ENCODE measurements around the gene GMPR. TPM values are rescaled to one million over a fixed set of nuclear protein-coding genes. Genes with fewer than 3 reads are reported as not detected.

Gene GMPR
- total and polyA plus RNA-seq, 10 of the 15 experiments (the other 5 are each of a cell fraction or from before 2014, with no cell fraction given) = 0.15 to 1.8 (median 0.49) TPM; not detected in 1

GRCh38 chr6:16228709-16229665 lies 9.4 kb upstream of the GMPR start:
- no peak overlapping the region for H3K4me2 ChIP-seq (ENCODE audit: control insufficient read depth, insufficient read depth)
- in situ Hi-C loops (cut with MboI) (no loop called here), intact Hi-C loops (cut with micrococcal nuclease; ENCODE audit: unreplicated experiment) (no loop called here)
- WGBS (ENCODE audit: insufficient coverage, insufficient replicate concordance, low lambda C conversion rate, missing lambda C conversion rate) = 72% methylated on average over 20 of the region's 20 CpGs
- ChIA-PET POLR2A (interaction anchor here (1.2 kb wide), 1 partner anchor 10 kb away, joined by 3 read pairs; no protein-coding TSS in a partner anchor), CTCF (interaction anchor here (1.0 to 2.4 kb wide), 8 partner anchors 8 to 103 kb away, joined by 3 to 11 read pairs (median 5); no protein-coding TSS in a partner anchor), RAD21 (ENCODE audit: unreplicated experiment) (no interaction called here), SMC1A (ENCODE audit: uncharacterized antibody, unreplicated experiment) (interaction anchor here (0.7 to 2.0 kb wide), 4 partner anchors 8 to 534 kb away, joined by 3 to 4 read pairs (median 4); no protein-coding TSS in a partner anchor)
- H3K79me2 ChIP-seq (ENCODE audit: control insufficient read depth, insufficient read depth, low read length) = no peaks in the 10 kb centered on the region
- H2AFZ ChIP-seq (ENCODE audit: control insufficient read depth, low read depth, low read length) = no peak overlapping the region
- no peaks in the 10 kb centered on the region for H3K36me3 ChIP-seq (ENCODE audit: control insufficient read depth in 2 of 2, insufficient read depth in 2 of 2, low read length in 1 of 2)
- no TSS peak for BruUV-seq (replicated peaks)
- H3K9ac ChIP-seq (ENCODE audit: control insufficient read depth, insufficient read depth, low read length) = no peak overlapping the region
- TF ChIP-seq CTCF (IDR thresholded peaks at IDR 0.05 in 2 of 3, conservative IDR thresholded peaks at IDR 0.05 in 1 of 3; ENCODE audit: control insufficient read depth in 2 of 3, extremely low read depth in 1 of 3, insufficient read depth in 1 of 3, low read depth in 3 of 3, low read length in 3 of 3) = peak in 2 of 3 experiments; percentile 4 to 29; a peak in 1 of 6 replicates
- no peak for TF ChIP-seq ZNF217 (IDR thresholded peaks at IDR 0.05)
- H3K27ac ChIP-seq (ENCODE audit: control insufficient read depth, insufficient read depth) = no peak overlapping the region
- H3K4me1 ChIP-seq (ENCODE audit: control insufficient read depth, insufficient read depth, low read length) = no peaks in the 10 kb centered on the region
- ATAC-seq = peak; percentile 55
- DNase-seq (ENCODE audit: low read depth, low spot score) = no peak
- no peak for FAIRE-seq
- no peak overlapping the region for H3K4me3 ChIP-seq
- no peaks in the 10 kb centered on the region for H3K9me3 ChIP-seq (replicated peaks; ENCODE audit: control insufficient read depth, insufficient read depth, low read length)
- no peaks in the 10 kb centered on the region for H4K20me1 ChIP-seq (ENCODE audit: control insufficient read depth, insufficient read depth)
- peaks cover 1 to 4% of the 10 kb centered on the region in 2 experiments for H3K27me3 ChIP-seq (replicated peaks in 1 of 2; ENCODE audit: control insufficient read depth in 2 of 2, insufficient read depth in 2 of 2, low read length in 1 of 2)
